Suprapubic skin (tissue), 3 donors: Measurements from ENCODE around the gene SIVA1.
"Not testable (repeated sequence)": the region's sequence is repeated elsewhere in the genome, so short reads cannot be mapped to it uniquely, and the experiment has no call there.

ENCODE experiments used
- CTCF ChIP-seq, 2 donors: fragments of 200-600 bp in 1 of 2; fragments of 450-650 bp in 1 of 2; sonication (generic) in 1 of 2; IDR thresholded peaks; one replicate each; pipeline ENCODE4 v1.5.1; 2016 to 2019; ENCODE audit warnings: antibody characterized with exemption in 2 of 2, mild to moderate bottlenecking in 1 of 2, moderate library complexity in 1 of 2
- POLR2A ChIP-seq, 2 donors: fragments of 450-650 bp; IDR thresholded peaks; one replicate each; pipeline ENCODE4 v1.6.1; 2017; ENCODE audit warnings: antibody characterized with exemption in 2 of 2, mild to moderate bottlenecking in 2 of 2, moderate library complexity in 2 of 2

DNA sequence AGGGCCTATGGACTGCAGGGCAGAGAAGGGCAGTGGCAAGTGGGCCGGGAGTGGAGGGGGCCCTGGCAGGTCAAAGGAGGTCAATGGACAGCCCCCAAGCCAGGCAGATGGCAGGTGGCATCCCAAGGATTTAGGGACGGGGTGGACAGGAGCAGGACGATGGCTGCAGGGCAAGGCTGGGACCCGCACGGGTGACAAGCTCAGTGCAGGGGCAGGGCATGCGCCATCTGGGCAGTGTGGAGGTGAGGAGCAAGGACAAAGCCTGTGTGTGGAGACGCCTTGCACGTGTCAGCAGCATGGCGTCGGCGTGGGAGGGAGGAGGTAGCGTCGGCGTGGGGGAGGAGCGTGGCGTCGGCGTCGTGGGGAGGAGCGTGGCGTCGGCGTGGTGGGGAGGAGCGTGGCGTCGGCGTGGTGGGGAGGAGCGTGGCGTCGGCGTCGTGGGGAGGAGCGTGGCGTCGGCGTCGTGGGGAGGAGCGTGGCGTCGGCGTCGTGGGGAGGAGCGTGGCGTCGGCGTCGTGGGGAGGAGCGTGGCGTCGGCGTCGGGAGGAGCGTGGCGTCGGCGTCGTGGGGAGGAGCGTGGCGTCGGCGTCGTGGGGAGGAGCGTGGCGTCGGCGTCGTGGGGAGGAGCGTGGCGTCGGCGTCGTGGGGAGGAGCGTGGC is 23.6 kb upstream of the SIVA1 start:
- TF ChIP-seq CTCF, POLR2A (IDR thresholded peaks at IDR 0.05): not testable (repeated sequence)
